HCT116 (cell line): ENCODE measurements around the gene ZNF804B.

Experiments
- CBX3 ChIP-seq: IDR thresholded peaks from 2 replicates; pipeline ENCODE4 v1.6.1; 2012; ENCODE audit warnings: low read depth
- CEBPB ChIP-seq: IDR thresholded peaks from 2 replicates; pipeline ENCODE4 v1.6.1; 2012; ENCODE audit warnings: low read depth
- EGR1 ChIP-seq: IDR thresholded peaks from 2 replicates; pipeline ENCODE4 v1.6.1; 2012; ENCODE audit warnings: low read depth
- EZH2 ChIP-seq: fragments of 200-600 bp; sonication (generic); IDR thresholded peaks from 2 replicates; pipeline ENCODE4 v1.6.1; 2017; ENCODE audit warnings: antibody characterized with exemption, mixed run types
- EZH2phosphoT487 ChIP-seq: fragments of 200-600 bp; IDR thresholded peaks from 2 replicates; pipeline ENCODE4 v1.6.1; 2018; ENCODE audit warnings: antibody characterized with exemption, borderline replicate concordance
- POLR2A ChIP-seq: IDR thresholded peaks from 2 replicates; pipeline ENCODE4 v1.7.0; 2011; ENCODE audit warnings: borderline replicate concordance; ENCODE audit not compliant: insufficient read depth, insufficient read length; ENCODE audit errors: extremely low read depth
- RAD21 ChIP-seq: IDR thresholded peaks from 2 replicates; pipeline ENCODE4 v1.6.1; 2012; ENCODE audit warnings: low read depth, mild to moderate bottlenecking
- REST ChIP-seq: IDR thresholded peaks from 2 replicates; pipeline ENCODE4 v1.6.1; 2012; ENCODE audit warnings: low read depth
- TCF7L2 ChIP-seq: IDR thresholded peaks from 2 replicates; pipeline ENCODE4 v1.7.0; 2011; ENCODE audit warnings: borderline replicate concordance, inconsistent platforms; ENCODE audit not compliant: insufficient read depth, insufficient read length; ENCODE audit errors: extremely low read depth
- YY1 ChIP-seq: IDR thresholded peaks from 2 replicates; pipeline ENCODE4 v1.6.1; 2011; ENCODE audit warnings: low read length, low read depth, moderate library complexity, mild to moderate bottlenecking; ENCODE audit not compliant: insufficient replicate concordance; ENCODE audit errors: extremely low read depth
- ZBTB33 ChIP-seq: IDR thresholded peaks from 2 replicates; pipeline ENCODE4 v1.6.1; 2011; ENCODE audit warnings: mild to moderate bottlenecking, low read length, moderate library complexity; ENCODE audit not compliant: insufficient replicate concordance; ENCODE audit errors: extremely low read depth
- TF ChIP-seq, protein P1 (sequence below), 3 experiments: fragments of 200-600 bp in 1 of 3; sonication (generic) in 1 of 3; IDR thresholded peaks in 2 of 3; conservative IDR thresholded peaks in 1 of 3; 2 replicates each; pipeline ENCODE4 v1.5.1; 2012 to 2017; ENCODE audit warnings: low read depth in 2 of 3, low read length in 2 of 3, antibody characterized with exemption in 1 of 3, borderline replicate concordance in 1 of 3, control low read depth in 1 of 3, mild to moderate bottlenecking in 1 of 3, mixed read lengths in 1 of 3, mixed run types in 1 of 3, moderate library complexity in 1 of 3; ENCODE audit not compliant: insufficient read depth in 1 of 3
- TF ChIP-seq, protein P2 (sequence below): IDR thresholded peaks from 2 replicates; pipeline ENCODE4 v1.6.1; 2012

GRCh38 chr7:88795553-88795952 is 36.1 kb downstream of the ZNF804B start, which contains the start of gene TEX47:
- TF ChIP-seq POLR2A: no peak
- no peak for TF ChIP-seq CBX3
- TF ChIP-seq, protein P1, sequence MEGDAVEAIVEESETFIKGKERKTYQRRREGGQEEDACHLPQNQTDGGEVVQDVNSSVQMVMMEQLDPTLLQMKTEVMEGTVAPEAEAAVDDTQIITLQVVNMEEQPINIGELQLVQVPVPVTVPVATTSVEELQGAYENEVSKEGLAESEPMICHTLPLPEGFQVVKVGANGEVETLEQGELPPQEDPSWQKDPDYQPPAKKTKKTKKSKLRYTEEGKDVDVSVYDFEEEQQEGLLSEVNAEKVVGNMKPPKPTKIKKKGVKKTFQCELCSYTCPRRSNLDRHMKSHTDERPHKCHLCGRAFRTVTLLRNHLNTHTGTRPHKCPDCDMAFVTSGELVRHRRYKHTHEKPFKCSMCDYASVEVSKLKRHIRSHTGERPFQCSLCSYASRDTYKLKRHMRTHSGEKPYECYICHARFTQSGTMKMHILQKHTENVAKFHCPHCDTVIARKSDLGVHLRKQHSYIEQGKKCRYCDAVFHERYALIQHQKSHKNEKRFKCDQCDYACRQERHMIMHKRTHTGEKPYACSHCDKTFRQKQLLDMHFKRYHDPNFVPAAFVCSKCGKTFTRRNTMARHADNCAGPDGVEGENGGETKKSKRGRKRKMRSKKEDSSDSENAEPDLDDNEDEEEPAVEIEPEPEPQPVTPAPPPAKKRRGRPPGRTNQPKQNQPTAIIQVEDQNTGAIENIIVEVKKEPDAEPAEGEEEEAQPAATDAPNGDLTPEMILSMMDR (IDR thresholded peaks at IDR 0.05 in 2 of 3, conservative IDR thresholded peaks at IDR 0.05 in 1 of 3; ENCODE audit: borderline replicate concordance in 1 of 3, insufficient read depth in 1 of 3, low read depth in 2 of 3, low read length in 2 of 3): no peak
- TF ChIP-seq, protein P2, sequence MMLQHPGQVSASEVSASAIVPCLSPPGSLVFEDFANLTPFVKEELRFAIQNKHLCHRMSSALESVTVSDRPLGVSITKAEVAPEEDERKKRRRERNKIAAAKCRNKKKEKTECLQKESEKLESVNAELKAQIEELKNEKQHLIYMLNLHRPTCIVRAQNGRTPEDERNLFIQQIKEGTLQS: no peak
- TF ChIP-seq CEBPB: no peak
- TF ChIP-seq EZH2: no peak
- TF ChIP-seq REST: no peak
- TF ChIP-seq TCF7L2: no peak
- TF ChIP-seq YY1: no peak
- TF ChIP-seq EZH2phosphoT487: no peak
- no peak for TF ChIP-seq ZBTB33
- no peak for TF ChIP-seq EGR1
- no peak for TF ChIP-seq RAD21
